ENCODE data around the gene TMEM258. TPM values are rescaled to one million over a fixed set of nuclear protein-coding genes. Genes with fewer than 3 reads are reported as not detected.
A peak's percentile ranks its signal among the peaks of the same experiment; 100 is the strongest.

The TMEM258 gene
- total RNA-seq, 4 donors from 2014 or later = 8.2 to 34.7 (median 23.7) TPM

DNA sequence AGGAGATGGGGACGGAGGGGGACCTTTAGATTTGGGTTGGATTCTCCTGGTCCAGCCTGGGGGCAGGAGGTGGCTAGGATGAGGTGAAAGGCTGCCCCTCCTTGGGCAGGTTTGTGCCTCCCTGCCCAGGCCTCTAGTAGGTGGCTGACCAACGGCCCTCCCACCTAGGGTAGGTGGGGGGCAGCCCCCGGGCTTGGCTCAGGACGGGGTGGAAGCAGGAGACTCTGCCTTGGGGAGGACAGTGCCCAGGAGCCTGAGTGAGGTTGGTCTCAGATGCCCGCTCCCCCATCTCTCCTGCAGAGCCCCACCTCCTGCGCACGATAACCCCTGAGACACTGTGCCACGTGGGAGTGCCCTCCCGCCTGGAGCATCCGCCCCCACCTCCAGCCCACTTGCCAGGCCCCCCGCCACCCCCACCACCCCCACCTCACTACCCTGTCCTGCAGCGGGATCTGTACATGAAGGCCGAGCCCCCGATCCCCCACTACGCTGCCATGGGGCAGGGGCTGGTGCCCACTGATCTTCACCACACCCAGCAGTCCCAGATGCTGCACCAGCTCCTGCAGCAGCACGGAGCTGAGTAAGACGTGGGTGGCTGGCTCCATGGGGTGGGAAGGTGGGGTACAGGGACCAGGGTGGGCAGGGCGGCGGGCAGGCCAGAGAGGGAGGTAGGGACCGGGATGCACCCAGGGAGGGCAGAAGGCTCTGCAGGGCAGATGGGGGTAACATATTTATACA, 22.3 kb downstream of the TMEM258 start:
- H3K9me3 ChIP-seq = no peaks in the 10 kb centered on the region
- TF ChIP-seq, protein P1, sequence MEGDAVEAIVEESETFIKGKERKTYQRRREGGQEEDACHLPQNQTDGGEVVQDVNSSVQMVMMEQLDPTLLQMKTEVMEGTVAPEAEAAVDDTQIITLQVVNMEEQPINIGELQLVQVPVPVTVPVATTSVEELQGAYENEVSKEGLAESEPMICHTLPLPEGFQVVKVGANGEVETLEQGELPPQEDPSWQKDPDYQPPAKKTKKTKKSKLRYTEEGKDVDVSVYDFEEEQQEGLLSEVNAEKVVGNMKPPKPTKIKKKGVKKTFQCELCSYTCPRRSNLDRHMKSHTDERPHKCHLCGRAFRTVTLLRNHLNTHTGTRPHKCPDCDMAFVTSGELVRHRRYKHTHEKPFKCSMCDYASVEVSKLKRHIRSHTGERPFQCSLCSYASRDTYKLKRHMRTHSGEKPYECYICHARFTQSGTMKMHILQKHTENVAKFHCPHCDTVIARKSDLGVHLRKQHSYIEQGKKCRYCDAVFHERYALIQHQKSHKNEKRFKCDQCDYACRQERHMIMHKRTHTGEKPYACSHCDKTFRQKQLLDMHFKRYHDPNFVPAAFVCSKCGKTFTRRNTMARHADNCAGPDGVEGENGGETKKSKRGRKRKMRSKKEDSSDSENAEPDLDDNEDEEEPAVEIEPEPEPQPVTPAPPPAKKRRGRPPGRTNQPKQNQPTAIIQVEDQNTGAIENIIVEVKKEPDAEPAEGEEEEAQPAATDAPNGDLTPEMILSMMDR (IDR thresholded peaks at IDR 0.05) = no peak
- TF ChIP-seq EP300 (IDR thresholded peaks at IDR 0.05; ENCODE audit: low read depth) = no peak
- TF ChIP-seq POLR2A (IDR thresholded peaks at IDR 0.05) = no peak
- intact Hi-C loops (cut with DNase I; ENCODE audit: low total_unique reads) (no loop called here), in situ Hi-C loops (cut with MboI; ENCODE audit: low pct_ligation_motif_present in 1 of 4, low pct_unique_long_range_greater_than_20kb in 1 of 4, low sequenced_read_pairs in 3 of 4) (no loop called here)
- WGBS, 2 donors (ENCODE audit: low coverage in 1 of 2) = 94% methylated on average over 19 of the region's 20 CpGs; no CpG with 5 or more reads in 1 of the 2 donors
- H3K27ac ChIP-seq = no peak overlapping the region
- no peaks in the 10 kb centered on the region for H3K36me3 ChIP-seq
- peaks cover 0 to 3% (median 0%) of the 10 kb centered on the region in 4 donors for H3K4me1 ChIP-seq
- no peak for DNase-seq
- no peaks in the 10 kb centered on the region for H3K27me3 ChIP-seq
- H3K4me3 ChIP-seq = no peak overlapping the region

DNA sequence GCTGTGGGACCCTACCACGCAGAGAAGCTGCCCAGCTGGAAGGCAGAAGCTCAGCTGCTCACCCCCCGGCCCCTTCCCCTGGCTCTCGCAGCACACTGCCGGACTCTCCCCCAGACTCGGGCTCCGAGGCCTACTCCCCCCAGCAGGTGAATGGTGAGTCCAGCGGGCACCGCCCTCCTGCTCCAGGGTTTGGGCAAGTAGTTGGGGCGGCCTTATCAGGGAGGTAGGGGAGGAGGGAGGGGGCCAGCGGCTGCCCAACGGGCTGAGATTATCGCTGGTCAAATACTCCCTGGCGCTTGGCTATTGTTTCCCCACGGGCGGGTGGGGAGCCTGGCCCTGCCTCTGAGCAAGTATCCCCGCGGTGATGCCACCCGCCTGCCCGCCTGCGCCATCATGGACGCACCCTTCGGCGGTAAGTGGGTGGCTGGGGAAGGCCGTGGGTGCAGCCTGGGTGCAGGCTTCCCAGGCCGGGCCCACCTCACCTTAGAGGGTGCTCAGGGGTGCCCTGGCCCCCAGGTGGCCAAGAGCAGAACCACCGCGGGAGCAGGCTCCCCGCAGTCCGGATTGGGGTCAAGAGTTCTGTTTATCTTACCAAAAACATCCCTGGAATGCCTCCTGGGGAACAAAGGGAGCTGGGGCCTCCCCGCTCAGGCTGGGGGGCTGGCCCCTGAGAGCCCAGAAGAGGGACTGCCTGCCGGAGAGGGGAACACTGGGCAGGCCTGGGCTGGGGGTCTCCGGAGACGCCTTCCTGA, 23.1 kb downstream of the TMEM258 start:
- Histone ChIP-seq H3K4me1 (peaks cover 0 to 3% (median 0%) of the 10 kb centered on the region in 4 donors), H3K27me3 (no peaks in the 10 kb centered on the region), H3K36me3 (no peaks in the 10 kb centered on the region), H3K4me3 (no peak overlapping the region), H3K9me3 (no peaks in the 10 kb centered on the region), H3K27ac (no peak overlapping the region)
- intact Hi-C loops (cut with DNase I; ENCODE audit: low total_unique reads) = no loop called here
- in situ Hi-C loops (cut with MboI; ENCODE audit: low pct_ligation_motif_present in 1 of 4, low pct_unique_long_range_greater_than_20kb in 1 of 4, low sequenced_read_pairs in 3 of 4) = no loop called here
- 76% methylated on average over 30 of the region's 33 CpGs; no CpG with 5 or more reads in 1 of the 2 donors for WGBS, 2 donors (ENCODE audit: low coverage in 1 of 2)
- TF ChIP-seq EP300 (IDR thresholded peaks at IDR 0.05; ENCODE audit: low read depth) (no peak), POLR2A (IDR thresholded peaks at IDR 0.05) (no peak), POLR2AphosphoS5 (IDR thresholded peaks at IDR 0.05) (no peak)
- TF ChIP-seq, protein P1 (IDR thresholded peaks at IDR 0.05) = no peak
- no peak for DNase-seq

DNA sequence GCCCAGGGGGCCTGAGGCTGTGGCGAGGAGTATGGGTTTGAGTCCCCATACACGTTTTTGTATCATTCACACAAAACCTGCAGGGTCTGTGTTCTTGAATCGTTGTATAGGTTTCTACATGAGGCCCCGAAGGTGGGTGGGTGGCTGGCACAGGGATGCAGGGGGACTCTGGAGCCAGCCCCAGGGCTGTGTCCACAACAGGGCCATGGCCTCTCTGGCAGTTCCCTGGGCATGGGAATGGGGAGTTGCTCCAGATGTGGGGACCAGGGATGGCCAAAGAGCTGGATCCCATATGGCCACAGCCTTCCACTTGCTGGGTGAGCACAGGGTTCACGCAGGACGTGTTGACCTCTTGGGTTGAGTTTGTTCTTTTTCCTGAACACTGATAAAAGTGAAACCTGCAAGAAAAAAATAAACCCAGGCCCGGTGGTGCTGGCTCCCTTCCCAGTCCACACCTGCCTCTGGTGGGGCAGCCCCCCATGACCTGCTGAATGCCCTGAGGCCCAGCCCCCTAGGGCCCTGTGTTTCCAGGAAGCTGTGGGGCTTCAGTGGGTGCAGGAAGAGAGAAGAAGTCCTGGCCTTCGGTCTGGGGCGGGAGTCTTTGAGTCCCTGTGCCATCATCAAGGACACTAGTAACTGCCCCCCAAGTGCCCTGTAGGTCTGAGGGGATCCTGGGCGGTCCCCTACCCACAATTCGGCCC, 23.9 kb downstream of the TMEM258 start:
- intact Hi-C loops (cut with DNase I; ENCODE audit: low total_unique reads) = no loop called here
- in situ Hi-C loops (cut with MboI; ENCODE audit: low pct_ligation_motif_present in 1 of 4, low pct_unique_long_range_greater_than_20kb in 1 of 4, low sequenced_read_pairs in 3 of 4) = no loop called here
- Histone ChIP-seq H3K9me3 (no peaks in the 10 kb centered on the region), H3K4me1 (peaks cover 0 to 3% (median 0%) of the 10 kb centered on the region in 4 donors), H3K36me3 (no peaks in the 10 kb centered on the region), H3K4me3 (no peak overlapping the region), H3K27me3 (no peaks in the 10 kb centered on the region), H3K27ac (no peak overlapping the region)
- 33 to 73% methylated on average over 3 to 11 of the region's 11 CpGs for WGBS, 2 donors (ENCODE audit: low coverage in 1 of 2)
- peak; percentile 27 for DNase-seq
- no peak for TF ChIP-seq POLR2A (IDR thresholded peaks at IDR 0.05)
- TF ChIP-seq POLR2AphosphoS5 (IDR thresholded peaks at IDR 0.05) = no peak
- TF ChIP-seq EP300 (IDR thresholded peaks at IDR 0.05; ENCODE audit: low read depth) = no peak
- TF ChIP-seq, protein P1 (IDR thresholded peaks at IDR 0.05) = no peak

DNA sequence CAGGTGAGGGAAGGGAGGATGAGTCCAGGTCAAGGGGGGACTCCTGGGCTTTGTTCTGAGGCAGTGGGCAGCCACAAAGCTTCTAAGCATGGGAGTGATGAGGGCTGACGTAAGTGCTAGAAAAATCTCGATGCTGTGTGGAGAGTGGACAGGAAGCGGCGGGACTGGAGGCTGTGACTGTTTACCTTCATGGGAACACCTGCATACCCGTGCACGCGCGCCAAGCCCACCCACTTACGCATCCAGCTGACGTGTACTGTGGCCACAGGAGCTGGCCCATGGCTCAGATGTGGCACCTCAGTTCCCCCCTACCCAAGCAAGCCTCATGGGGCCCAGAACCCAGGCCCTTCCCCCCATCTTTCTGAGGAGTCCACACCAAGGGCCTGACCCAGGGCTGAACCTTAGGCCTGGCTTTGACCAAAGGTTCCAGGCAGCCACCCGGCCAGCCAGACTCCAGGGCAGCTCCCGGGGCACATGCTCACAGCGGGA, 26.0 kb downstream of the TMEM258 start:
- no peak for DNase-seq
- TF ChIP-seq, protein P1 (IDR thresholded peaks at IDR 0.05) = no peak
- TF ChIP-seq POLR2A (IDR thresholded peaks at IDR 0.05) (no peak), POLR2AphosphoS5 (IDR thresholded peaks at IDR 0.05) (no peak), EP300 (IDR thresholded peaks at IDR 0.05; ENCODE audit: low read depth) (no peak)
- Histone ChIP-seq H3K4me3 (no peak overlapping the region), H3K9me3 (no peaks in the 10 kb centered on the region), H3K27me3 (no peaks in the 10 kb centered on the region), H3K36me3 (no peaks in the 10 kb centered on the region), H3K4me1 (peaks cover 0 to 3% (median 0%) of the 10 kb centered on the region in 4 donors), H3K27ac (no peak overlapping the region)
- intact Hi-C loops (cut with DNase I; ENCODE audit: low total_unique reads) (no loop called here), in situ Hi-C loops (cut with MboI; ENCODE audit: low pct_ligation_motif_present in 1 of 4, low pct_unique_long_range_greater_than_20kb in 1 of 4, low sequenced_read_pairs in 3 of 4) (no loop called here)
- 80 to 89% methylated on average over 3 to 13 of the region's 13 CpGs for WGBS, 2 donors (ENCODE audit: low coverage in 1 of 2)

All from transverse colon (tissue), 4 donors.